ENCODE measurements around the gene ARID1A.

The ARID1A gene

GRCh38 chr1:26780344-26780957, 84.6 kb downstream of the ARID1A start:
- Histone ChIP-seq H3K4me3 (no peak overlapping the region), H3K27me3 (no peaks in the 10 kb centered on the region), H3K36me3 (peaks cover 52 to 65% (median 63%) of the 10 kb centered on the region in 3 donors), H3K4me1 (peaks cover 0 to 35% (median 18%) of the 10 kb centered on the region in 4 donors), H3K27ac (no peak overlapping the region), H3K9me3 (no peaks in the 10 kb centered on the region)
- intact Hi-C loops (cut with DNase I; ENCODE audit: low total_unique reads): no loop called here
- no peak for TF ChIP-seq CTCF (IDR thresholded peaks at IDR 0.05)
- DNase-seq: no peak

- peaks cover 46 to 57% (median 54%) of the 10 kb centered on the region in 3 donors for H3K36me3 ChIP-seq
- peaks cover 0 to 43% (median 26%) of the 10 kb centered on the region in 4 donors for H3K4me1 ChIP-seq
- H3K27me3 ChIP-seq: no peaks in the 10 kb centered on the region
- H3K9me3 ChIP-seq: no peaks in the 10 kb centered on the region
- intact Hi-C loops (cut with DNase I; ENCODE audit: low total_unique reads): no loop called here
- DNase-seq: no peak
- TF ChIP-seq CTCF (IDR thresholded peaks at IDR 0.05): no peak
- no peak overlapping the region for H3K4me3 ChIP-seq
- H3K27ac ChIP-seq: peak overlapping the region in 1 of 2 donors; percentile 98
These were observed 85.5 kb downstream of the ARID1A start for GRCh38 chr1:26781206-26781825.

- Histone ChIP-seq H3K27me3 (no peaks in the 10 kb centered on the region), H3K9me3 (no peaks in the 10 kb centered on the region), H3K4me3 (no peak overlapping the region), H3K4me1 (peaks cover 5 to 54% (median 32%) of the 10 kb centered on the region in 4 donors), H3K36me3 (peaks cover 34 to 43% (median 40%) of the 10 kb centered on the region in 3 donors), H3K27ac (peak overlapping the region; percentile 61 to 98)
- intact Hi-C loops (cut with DNase I; ENCODE audit: low total_unique reads): no loop called here
- no peak for TF ChIP-seq CTCF (IDR thresholded peaks at IDR 0.05)
- DNase-seq: no peak
These were observed 86.9 kb downstream of the ARID1A start for GRCh38 chr1:26782521-26783212.

- H3K4me3 ChIP-seq: no peak overlapping the region
- intact Hi-C loops (cut with DNase I; ENCODE audit: low total_unique reads): no loop called here
- H3K4me1 ChIP-seq: peaks cover 5 to 55% (median 34%) of the 10 kb centered on the region in 4 donors
- no peak for DNase-seq
- peaks cover 26 to 33% (median 31%) of the 10 kb centered on the region in 3 donors for H3K36me3 ChIP-seq
- TF ChIP-seq CTCF (IDR thresholded peaks at IDR 0.05): no peak
- H3K27me3 ChIP-seq: no peaks in the 10 kb centered on the region
- no peaks in the 10 kb centered on the region for H3K9me3 ChIP-seq
- H3K27ac ChIP-seq: peak overlapping the region; percentile 61 to 98
These were observed 87.8 kb downstream of the ARID1A start for GRCh38 chr1:26783646-26784022.

GRCh38 chr1:26784023-26784871, 88.4 kb downstream of the ARID1A start:
- H3K36me3 ChIP-seq: peaks cover 22 to 27% (median 25%) of the 10 kb centered on the region in 3 donors
- H3K27me3 ChIP-seq: no peaks in the 10 kb centered on the region
- peaks cover 5 to 59% (median 36%) of the 10 kb centered on the region in 4 donors for H3K4me1 ChIP-seq
- no peak for TF ChIP-seq CTCF (IDR thresholded peaks at IDR 0.05)
- intact Hi-C loops (cut with DNase I; ENCODE audit: low total_unique reads): no loop called here
- peak; percentile 71 to 86 for DNase-seq
- no peaks in the 10 kb centered on the region for H3K9me3 ChIP-seq
- no peak overlapping the region for H3K4me3 ChIP-seq
- peak overlapping the region; percentile 61 to 98 for H3K27ac ChIP-seq
